ENCODE measurements around the gene XYLT1.

GRCh38 chr16:17109413-17109812 is 361.3 kb downstream of the XYLT1 start:
- TF ChIP-seq CTCF (IDR thresholded peaks at IDR 0.05) (no peak), POLR2AphosphoS5 (IDR thresholded peaks at IDR 0.05) (no peak)
